NCI-H2107 treated with DMSO at 0.1 percent for 48 hours (cell line): ENCODE results near the gene TMEM107.
"Not testable (repeated sequence)": the region's sequence is repeated elsewhere in the genome, so short reads cannot be mapped to it uniquely, and the experiment has no call there.

Experiments
- DNase-seq: peaks from one replicate; lab custom pipeline; 2025; ENCODE audit not compliant: unreplicated experiment; lab: John Stamatoyannopoulos, UW

The TMEM107 gene

GRCh38 chr17:8189711-8190477, 13.7 kb upstream of the TMEM107 start, which contains the start of gene BORCS6:
TSS of gene BORCS6 (minus strand) at chr17:8190180. CDS start at chr17:8190140, 40 bp downstream.
- DNase-seq: peak; percentile 88

- no peak for DNase-seq
Observed at GRCh38 chr17:8189041-8189710, 13.0 kb upstream of the TMEM107 start.

- no peak for DNase-seq
Observed at GRCh38 chr17:8188263-8188839, 12.2 kb upstream of the TMEM107 start.

- peak; percentile 89 for DNase-seq
Observed at GRCh38 chr17:8187517-8188262, 11.5 kb upstream of the TMEM107 start.

- DNase-seq: peak; percentile 85
Observed at GRCh38 chr17:8186787-8187516, 10.8 kb upstream of the TMEM107 start.

GRCh38 chr17:8186446-8186786, 10.2 kb upstream of the TMEM107 start:
- DNase-seq: no peak

GRCh38 chr17:8185582-8186445, 9.6 kb upstream of the TMEM107 start:
- no peak for DNase-seq

- DNase-seq: no peak
Observed at GRCh38 chr17:8176998-8177731, 985 bp upstream of the TMEM107 start.

GRCh38 chr17:8175795-8176196, 384 bp downstream of the TMEM107 start:
- DNase-seq: no peak

GRCh38 chr17:8173871-8174322, 2.3 kb downstream of the TMEM107 start:
- DNase-seq: no peak

- peak; percentile 83 for DNase-seq
Observed at GRCh38 chr17:8173056-8173870, 2.9 kb downstream of the TMEM107 start.

- DNase-seq: not testable (repeated sequence)
Observed at GRCh38 chr17:8170186-8170585, 6.0 kb downstream of the TMEM107 start.

GRCh38 chr17:8167526-8167925, 8.7 kb downstream of the TMEM107 start:
- no peak for DNase-seq

GRCh38 chr17:8166731-8167130, 9.4 kb downstream of the TMEM107 start:
- no peak for DNase-seq

GRCh38 chr17:8164815-8165131, 11.4 kb downstream of the TMEM107 start:
- DNase-seq: no peak

GRCh38 chr17:8163978-8164814, 12.0 kb downstream of the TMEM107 start:
- no peak for DNase-seq
